GM12873 (cell line): ENCODE results near the gene CDK5R2.

Experiments
- TF ChIP-seq, protein P1 (sequence below): IDR thresholded peaks from 2 replicates; pipeline ENCODE4 v1.5.1; 2012; ENCODE audit warnings: low read depth, mild to moderate bottlenecking, moderate library complexity, low read length, control low read depth; ENCODE audit not compliant: insufficient read depth; ENCODE audit errors: missing control alignments

The CDK5R2 gene

DNA sequence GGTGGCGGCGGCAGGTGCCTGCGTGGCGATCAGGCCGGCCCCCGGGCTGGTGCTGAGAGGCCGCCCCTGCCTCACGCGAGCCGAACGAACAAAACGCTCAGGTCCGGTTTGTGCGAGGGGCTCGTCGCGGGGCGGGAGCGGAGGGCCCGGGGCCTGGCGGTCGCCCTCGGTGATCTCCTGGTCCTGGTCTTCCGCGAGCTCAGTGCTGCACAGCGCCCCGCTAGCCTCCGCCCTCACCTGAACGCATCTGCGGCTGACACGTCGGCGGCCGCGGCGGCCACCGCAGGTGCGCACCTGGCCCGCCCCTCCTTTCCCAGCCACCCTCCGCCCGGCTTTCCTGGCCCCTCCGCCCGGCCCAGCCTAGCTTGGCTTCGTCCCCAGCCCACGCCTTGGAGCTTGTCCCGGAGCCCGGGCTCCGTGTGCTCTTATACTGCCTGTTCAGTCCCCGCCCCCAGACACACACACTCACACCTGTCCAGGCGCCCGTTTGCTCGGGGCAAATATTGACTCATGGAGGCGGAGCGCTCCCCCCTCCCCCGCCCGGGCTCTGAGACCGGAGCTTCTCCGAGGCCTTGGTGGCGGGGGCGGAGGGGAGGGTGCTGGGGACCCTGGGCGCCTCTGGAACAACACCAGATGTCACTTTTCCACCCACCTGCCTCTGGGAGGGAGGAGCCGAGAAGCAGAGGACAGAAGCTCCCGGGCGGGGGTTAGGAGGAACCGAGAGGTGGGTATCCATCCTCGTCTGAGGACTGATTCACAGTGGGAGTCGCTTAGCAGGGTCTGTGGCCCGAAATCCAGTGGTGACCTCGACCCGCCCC is 42.3 kb downstream of the CDK5R2 start:
- TF ChIP-seq, protein P1, sequence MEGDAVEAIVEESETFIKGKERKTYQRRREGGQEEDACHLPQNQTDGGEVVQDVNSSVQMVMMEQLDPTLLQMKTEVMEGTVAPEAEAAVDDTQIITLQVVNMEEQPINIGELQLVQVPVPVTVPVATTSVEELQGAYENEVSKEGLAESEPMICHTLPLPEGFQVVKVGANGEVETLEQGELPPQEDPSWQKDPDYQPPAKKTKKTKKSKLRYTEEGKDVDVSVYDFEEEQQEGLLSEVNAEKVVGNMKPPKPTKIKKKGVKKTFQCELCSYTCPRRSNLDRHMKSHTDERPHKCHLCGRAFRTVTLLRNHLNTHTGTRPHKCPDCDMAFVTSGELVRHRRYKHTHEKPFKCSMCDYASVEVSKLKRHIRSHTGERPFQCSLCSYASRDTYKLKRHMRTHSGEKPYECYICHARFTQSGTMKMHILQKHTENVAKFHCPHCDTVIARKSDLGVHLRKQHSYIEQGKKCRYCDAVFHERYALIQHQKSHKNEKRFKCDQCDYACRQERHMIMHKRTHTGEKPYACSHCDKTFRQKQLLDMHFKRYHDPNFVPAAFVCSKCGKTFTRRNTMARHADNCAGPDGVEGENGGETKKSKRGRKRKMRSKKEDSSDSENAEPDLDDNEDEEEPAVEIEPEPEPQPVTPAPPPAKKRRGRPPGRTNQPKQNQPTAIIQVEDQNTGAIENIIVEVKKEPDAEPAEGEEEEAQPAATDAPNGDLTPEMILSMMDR: no peak

DNA sequence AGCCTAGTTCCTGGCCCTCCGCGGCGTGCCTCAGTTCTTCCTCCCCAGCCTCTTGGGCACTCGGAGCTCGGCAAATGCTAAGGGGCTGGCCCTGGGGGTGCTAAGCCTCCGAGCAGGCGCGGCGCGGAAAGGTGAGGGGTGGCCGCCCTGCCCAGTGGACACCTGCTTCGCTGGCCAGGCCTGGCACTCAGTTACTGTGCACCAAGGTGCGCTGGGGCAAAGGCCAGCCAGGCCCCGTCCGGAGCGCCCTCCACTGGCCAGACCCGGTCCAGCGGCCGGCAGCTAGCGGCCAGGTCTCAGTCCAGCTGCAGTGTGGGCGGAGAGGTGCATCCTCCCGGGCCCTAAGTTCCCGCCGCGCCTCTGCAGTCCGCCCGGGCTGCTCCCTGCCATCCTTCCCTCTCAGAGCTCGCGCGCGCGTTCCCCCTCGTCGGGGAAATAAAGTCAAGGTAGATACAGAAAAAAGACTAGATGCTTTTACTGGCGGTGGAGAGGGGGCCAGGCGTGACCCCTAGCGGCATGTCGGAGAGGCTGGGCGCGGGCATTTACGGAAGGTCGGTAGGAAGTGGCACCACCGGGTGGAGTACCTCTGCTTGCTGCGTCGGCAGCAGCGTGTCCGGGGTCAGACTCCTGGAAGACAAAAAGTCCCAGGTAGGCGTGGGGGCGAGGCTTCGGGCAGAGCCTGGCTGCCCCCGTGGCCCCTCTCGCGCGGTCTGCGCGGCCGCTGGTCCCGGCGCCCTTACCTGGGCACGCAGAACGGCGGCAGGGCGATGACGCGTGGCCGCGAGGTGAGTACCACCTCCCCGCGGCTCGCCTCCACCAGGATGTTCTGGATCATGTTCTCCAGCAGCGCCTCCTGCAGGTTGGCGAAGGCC is 43.2 kb downstream of the CDK5R2 start:
- TF ChIP-seq, protein P1: peak; percentile 43

DNA sequence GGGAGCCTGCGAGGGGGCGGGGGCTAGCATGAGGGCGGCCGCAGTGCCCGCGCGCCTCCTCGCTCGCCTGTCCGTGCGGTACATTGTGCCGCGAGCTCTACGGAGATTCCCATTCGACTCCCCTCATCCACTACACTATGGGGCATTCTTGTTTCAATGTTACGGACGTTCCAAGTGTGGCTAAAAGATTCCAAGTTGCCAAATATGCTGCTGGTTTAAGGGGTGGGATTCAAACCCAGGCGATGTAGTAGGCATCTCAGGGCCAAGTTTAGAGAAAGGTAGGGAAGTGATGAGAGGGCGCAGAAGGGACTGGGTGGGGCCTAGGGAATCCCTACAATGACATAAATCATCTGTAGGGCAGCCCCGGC is 43.8 kb downstream of the CDK5R2 start:
- TF ChIP-seq, protein P1: no peak

DNA sequence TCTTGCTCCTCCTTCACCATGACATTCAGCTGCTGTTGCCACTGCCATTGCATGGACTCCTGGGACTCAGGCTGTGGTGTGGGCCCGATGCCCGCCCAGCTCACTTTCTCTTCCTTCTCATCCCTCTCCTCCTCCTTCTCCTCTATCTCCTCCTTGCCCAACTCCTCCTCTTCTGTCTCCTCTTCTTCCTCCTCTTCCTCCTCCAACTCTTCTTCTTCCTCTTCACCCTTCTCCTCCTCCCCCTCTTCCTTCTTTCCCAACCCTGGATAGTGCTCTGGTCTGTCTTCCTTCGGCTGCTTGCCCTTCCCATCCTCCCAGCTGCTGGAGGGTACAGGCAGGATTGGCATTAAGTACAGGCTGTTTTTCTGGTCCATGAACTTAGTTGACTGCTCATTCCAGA is 44.5 kb downstream of the CDK5R2 start:
- TF ChIP-seq, protein P1: no peak

DNA sequence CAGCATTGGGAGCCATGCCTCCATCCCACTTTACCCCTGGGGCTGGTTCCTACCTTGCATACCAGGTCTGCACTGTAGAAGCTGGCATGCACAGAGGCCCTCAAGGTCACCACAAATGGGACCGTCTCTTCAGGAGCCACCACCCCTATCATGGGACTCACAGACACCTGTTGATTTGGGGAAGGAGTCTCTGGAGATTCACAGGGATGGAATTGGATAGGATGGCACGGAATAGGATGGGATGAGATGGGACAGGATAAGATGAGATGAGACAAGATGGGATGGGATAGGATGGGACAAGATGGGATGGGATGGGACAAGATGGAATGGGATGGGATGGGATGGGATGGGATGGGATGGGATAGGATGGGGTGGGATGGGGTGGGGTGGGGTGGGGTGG is 49.8 kb downstream of the CDK5R2 start:
- TF ChIP-seq, protein P1: no peak

DNA sequence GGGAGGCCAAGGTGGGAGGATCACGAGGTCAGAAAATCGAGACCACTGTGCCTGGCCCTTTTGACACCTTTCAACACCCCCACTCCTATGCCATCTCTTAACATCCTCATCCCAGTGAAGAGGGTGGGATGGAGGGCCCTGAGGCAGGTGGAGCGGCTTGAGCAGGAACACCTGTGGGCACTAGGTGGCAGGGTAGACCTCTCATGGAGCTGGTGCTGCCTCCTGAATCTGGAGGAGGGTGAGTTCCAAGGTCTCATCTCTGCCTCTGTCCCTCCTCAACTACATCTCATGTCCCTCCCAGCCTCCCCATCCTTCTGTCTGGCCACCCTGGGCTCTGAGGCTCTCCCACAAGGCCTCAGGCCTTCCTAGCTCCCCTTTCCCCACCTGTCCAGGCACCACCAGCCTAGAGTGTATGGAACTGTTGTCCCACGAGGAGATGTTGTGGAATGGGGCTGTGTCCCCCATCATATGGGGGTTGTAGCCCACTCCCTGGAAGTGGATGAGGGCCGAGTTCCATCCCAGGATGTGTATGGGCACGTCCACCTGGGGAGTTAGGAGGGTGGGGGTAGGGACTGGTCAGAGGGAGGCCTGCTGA is 50.8 kb downstream of the CDK5R2 start:
- TF ChIP-seq, protein P1: peak; percentile 77

DNA sequence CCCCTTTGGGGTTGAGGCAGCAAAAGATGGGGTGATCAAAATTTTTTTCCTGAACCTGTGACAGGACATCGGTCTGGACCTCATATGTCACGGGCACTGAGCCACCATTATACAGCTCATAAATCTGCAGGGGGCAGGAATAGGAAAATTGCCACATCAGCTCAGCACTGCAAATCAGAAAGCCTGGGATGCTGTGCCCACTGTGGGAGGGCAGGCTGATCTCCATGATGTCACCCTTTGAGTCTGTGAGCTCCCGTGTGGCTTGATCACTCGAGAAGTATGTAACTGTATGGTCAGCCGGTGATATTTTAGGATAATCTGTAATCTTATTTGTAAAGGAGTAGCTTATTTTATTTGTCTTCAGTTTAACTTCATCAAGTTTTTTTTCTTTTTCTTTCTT is 51.4 kb downstream of the CDK5R2 start:
- TF ChIP-seq, protein P1: no peak
